ENCODE measurements around the gene KRTAP2-2.

KRTAP2-2 gene

GRCh38 chr17:41020336-41020735 lies 34.7 kb downstream of the KRTAP2-2 start:
- DNase-seq, result no peak

- no peak for DNase-seq
Observed at GRCh38 chr17:41019415-41019814, 35.6 kb downstream of the KRTAP2-2 start.

- no peak for DNase-seq
Observed at GRCh38 chr17:41018541-41018940, 36.5 kb downstream of the KRTAP2-2 start.

- no peak for DNase-seq
Observed at GRCh38 chr17:41016578-41017215, 38.3 kb downstream of the KRTAP2-2 start.

- DNase-seq, result no peak
Observed at GRCh38 chr17:41015454-41015853, 39.6 kb downstream of the KRTAP2-2 start.

- DNase-seq, result no peak
Observed at GRCh38 chr17:41013606-41014005, 41.4 kb downstream of the KRTAP2-2 start.

GRCh38 chr17:41013181-41013580 lies 41.8 kb downstream of the KRTAP2-2 start:
- no peak for DNase-seq

- no peak for DNase-seq
Observed at GRCh38 chr17:41012326-41013120, 42.5 kb downstream of the KRTAP2-2 start.

GRCh38 chr17:41010441-41010840 lies 44.6 kb downstream of the KRTAP2-2 start:
- DNase-seq, result no peak

- DNase-seq, result no peak
Observed at GRCh38 chr17:41009936-41010335, 45.1 kb downstream of the KRTAP2-2 start.

- DNase-seq, result no peak
Observed at GRCh38 chr17:41009301-41009760, 45.7 kb downstream of the KRTAP2-2 start.

- no peak for DNase-seq
Observed at GRCh38 chr17:41008811-41009210, 46.2 kb downstream of the KRTAP2-2 start, which contains the start of gene KRTAP3-1. TSS of gene KRTAP3-1 (minus strand) at chr17:41009128. CDS start at chr17:41009074, 54 bp downstream.
